HG03108 (cell line): ENCODE data around the gene FLAD1.

Source experiments
- ATAC-seq: cut with Tn5 transposase; IDR thresholded peaks from one replicate; pipeline ENCODE4 v1.9.1; 2021; ENCODE audit warnings: moderate library complexity; ENCODE audit not compliant: unreplicated experiment

The FLAD1 gene

DNA sequence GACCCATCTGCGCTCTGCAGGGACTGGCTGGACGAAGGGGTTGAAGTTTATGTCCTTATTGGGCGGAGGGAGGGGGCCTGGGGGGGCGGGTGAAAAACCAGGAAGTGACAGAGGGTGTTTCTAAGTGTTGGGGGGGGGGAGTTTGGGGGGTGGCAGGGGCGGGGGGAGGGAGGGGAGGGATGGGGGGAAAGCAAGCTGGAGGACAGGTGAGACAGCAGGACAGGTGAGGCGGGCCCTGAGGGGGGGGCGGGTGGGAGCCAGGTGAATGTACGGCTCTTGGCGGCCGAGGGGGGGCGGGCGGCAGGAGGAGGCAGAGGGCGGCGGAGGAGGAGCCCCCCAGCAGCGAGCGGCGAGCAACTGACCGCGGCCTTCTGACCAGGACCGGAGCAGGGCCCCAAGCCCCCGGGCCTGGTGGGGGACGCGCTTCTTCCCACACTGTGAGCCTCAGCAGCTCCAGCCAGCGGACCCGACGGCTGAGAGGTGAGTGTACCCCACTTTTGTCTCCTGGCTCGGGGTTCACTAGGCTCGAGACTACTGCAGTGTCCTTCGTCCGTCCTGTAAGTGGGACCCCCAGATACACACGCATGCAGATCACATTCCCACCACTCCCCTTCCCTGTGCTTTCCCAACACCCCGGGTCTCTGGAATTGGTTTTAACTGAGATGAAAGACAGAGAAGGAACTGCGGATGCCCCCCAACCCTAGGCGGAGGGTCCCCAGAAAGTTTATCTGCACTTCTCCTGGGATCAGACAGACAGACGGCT is 19.5 kb downstream of the FLAD1 start, which contains the start of gene ZBTB7B:
Gene ZBTB7B (plus strand): TSS at position 339 of the 763 bp plus-strand sequence. CDS start 11,859 bp downstream, outside the sequence.
- no peak for ATAC-seq

DNA sequence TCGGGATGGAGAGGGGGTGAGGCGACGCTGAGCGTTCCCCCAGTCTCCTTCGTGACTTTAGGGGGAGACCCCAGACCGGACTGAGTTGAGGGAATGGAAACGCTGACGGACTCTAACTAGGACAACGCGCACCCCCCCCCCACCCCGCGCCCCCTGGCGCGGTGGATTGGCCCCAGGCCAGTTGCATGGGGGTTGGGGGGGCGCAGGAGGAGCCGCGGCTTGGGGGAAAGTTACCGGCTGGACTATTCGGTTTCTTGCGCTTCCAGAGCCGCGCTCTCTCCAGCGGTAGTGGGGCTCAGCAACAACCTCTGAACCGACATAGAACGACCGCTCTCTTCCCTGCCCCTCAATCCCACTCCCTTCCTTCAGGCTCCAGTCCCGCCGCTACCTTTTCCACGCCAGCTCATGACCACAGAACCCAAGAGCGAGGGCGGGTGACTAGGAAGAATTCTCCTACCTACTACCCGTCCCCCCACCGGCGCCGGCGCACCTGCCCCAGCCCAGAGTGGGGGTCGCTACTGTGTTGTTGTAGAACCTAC is 20.2 kb downstream of the FLAD1 start:
- no peak for ATAC-seq

DNA sequence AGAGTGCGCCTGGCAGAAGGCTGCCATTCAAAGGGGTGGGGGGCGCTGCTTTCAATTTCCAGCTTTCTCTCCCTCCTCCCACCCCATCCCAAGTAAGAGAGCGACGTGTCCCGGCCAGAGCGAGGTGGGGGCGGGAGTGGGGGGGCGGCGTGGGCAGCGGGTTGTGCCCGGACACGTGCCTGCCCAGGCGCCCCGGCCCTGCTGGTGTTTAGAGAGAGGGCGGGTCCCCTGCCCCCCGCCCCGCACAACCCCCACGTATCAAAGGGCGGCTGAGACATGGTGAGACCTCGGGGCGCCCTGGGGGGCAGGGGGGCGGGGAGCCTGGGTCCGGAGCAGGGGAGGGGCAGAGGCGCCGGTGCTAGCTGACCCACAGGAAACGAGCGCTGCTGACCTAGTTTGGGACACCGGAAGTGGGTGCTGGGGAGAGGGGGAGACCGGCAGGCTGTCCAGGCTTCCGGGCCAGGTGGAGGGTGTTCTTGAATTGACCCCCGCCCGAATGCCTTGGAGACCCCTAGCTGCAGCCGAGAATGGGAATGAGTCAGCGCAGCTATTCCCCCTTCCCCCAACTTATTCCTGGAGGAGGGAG is 20.7 kb downstream of the FLAD1 start:
- no peak for ATAC-seq

DNA sequence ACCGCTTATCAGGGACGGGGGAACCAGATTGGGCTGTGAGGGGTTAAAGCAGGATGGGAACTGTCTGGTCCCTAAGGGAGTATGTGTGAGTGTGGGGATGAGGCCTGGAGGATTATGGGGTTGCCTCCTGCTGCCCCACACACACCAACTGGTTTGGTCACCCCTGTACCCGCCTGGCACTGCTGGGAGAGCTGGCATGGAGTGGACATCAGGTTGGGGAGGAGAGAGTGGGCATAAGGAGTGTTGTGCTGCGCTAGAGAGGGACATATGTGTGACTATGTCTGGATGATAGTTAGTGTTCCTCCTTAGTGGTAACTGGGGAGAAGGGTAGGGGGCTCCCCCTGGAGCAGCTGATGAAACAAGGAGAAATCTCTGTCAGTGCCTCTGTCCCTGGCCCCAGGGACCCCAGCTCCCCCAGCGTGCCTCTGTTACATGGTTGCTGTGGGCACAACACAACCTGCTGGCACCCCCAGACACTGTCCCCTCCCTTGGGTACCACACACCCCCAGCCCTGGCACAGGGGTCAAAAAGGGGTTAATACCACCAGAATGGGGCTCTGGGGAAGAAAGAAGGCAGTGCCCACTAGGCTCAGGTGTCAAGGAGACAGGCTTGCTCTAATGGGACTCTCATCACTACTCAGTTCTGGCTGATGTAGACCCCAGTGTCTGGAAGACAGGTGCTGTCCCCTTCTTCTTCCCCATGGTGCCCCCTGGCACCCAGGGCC is 21.4 kb downstream of the FLAD1 start:
- ATAC-seq, result no peak

DNA sequence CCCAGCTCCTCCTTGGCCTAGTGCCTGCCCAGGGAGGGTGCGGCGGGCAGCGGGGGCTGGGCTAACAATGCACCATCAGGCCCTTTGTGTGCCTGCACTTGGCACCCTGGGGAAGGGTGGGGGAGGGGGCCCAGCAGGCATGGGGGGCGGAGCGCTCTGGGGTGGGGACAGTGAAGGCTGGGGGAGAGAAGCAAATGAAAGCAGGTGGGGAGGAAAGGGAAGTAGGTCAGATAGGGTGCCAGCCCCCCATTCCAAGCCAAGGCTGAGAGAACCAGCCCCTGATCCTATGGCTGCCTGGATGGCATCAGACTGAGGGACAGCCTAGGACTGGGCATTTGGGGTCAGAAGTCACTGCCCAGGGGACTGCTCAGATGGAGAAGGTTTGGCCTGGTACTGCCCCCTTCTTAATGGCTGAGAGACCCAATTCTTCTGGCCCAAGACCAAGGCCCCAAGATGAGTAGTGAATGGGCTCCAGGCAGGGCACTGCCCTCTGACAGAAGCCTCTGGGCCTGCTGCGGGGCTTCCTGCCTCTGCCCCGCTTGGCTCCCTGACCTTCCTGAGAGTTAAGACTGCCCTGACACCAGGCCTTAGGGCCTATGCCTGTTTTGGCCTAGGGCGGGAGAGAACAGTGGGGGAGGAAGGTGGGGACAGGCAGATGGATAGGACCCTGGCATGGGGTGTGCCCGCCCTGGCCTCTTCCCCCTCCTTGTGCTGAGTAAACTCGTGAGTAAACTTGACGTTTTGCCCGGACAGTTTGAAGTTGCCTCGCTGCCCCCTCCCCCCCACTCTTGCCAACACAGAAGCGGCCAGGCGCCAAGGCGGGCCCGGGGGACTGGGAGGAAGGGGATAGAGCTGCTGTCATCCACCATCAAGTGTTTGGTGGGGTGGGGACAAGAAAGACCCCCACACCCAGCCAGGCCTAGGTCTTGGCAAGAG is 22.2 kb downstream of the FLAD1 start:
- no peak for ATAC-seq

DNA sequence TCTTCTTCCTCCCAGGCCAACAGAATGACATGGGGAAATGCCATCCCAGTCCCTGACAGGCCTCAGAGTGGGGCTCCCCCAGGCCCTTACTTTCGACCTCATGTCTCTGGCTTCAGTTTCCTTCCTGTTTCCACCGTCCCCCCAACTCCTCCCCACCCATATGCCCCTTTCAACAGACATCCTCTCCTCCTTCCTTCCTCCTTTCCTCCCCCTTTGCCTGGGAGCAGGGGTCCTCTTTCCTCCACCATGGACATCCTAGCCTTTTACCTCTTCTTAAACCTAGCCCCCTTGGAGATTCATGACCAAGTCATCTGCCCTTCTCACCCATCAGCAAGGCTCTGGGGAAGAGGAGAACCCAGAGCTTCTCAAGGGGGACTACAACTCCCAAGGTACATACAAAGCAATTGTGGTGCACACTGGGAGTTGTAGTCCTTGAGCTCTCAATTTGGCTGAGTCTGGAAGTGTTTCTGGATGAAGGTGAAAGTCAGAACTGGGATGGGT is 23.5 kb downstream of the FLAD1 start:
- ATAC-seq, result no peak

DNA sequence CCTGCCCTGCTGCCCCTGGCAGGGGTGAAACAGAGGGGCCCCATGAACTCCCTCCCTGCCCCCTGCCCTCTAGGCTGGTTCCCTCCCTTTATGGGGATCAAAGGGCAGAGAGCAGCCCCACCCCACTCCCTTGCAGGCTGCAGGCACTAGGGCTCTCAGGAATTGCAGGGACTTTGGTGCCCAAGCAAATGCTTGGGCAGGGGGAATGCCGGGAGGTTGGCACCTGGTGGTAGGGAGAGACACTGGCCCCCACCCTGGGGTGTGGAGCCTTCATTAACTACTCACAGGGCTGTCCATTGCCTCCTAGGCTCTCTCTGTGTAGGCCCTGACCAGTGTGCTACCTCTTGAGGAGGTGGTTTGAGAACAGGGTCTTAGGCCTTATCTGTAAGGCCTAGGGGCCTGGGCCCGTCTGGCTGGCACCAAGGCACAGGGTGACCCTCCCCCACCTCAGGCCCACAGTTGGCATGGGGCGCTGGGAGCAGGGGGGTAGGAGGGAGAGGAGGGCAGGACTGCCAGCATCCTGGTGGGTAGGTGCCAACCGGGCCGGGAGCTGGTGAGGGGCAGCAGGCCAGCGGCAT is 24.2 kb downstream of the FLAD1 start:
- ATAC-seq, result no peak

DNA sequence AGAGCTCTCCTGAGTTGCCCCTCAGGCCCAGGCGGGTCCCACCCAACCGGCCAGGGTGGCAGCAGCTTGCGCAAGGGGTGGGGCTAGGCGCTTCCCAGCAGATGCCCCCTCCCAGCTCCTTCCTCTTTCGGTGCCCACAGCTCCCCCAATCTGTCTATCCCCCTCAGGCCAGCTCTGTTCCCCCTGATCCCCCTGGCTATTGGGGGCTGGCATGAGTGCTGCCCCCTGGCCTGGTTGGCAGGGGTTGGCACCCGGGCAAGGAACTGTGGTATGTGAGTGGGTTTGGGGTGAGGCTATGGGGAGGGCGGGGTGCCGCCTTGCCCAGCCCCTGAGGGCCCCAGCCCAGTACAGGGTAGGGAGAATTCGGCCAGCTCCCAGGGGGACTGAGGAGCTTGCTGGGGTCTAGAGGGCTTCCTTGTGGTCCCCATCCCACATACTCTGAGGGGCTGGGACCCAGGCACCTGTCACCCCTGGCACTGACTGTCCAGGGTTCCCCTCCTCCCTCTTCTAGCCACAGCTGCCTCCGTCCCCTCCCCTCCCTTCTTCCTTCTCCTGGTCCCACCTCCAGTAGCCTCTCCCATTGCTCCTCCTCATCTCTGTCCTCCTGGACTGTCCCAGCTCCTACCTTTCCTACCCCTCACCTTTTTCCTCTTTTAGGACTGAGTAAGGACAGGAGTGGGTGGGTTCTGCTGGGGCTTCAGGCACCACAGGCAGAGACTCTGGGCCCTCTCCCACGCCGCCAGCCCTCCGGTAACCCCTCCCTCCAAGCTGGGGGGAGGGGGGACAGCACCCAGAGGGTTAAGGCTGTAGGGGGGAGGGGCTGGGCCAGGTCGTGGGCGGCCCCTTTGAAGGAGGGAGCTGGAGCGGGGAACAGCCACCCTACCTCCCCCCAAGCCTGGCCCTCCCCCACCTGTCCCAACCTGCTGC is 25.1 kb downstream of the FLAD1 start:
- no peak for ATAC-seq

DNA sequence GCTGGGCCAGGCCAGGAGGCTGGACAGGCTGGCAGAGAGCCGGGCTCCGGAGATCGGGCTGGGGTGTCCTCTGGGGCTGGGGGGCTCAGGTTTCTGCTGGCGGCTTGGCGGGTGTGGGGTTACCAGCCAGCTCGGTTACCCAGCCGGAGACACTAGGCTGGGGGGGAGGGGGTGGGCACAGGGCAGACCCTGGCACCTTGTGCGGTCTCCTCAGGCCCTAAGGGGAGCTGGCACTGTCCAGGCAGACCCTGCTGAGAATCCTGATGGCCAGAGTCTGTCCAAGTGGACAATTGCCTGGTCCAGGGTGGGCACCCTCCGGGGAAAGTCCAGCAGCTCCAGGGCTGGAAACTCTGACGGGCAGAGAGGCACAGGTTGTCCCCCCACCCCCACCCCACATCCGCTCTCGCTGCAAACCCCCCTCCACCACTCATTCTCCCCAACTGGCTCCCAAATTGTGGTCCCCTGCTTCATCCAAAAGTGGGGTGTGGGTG is 26.1 kb downstream of the FLAD1 start:
- no peak for ATAC-seq

DNA sequence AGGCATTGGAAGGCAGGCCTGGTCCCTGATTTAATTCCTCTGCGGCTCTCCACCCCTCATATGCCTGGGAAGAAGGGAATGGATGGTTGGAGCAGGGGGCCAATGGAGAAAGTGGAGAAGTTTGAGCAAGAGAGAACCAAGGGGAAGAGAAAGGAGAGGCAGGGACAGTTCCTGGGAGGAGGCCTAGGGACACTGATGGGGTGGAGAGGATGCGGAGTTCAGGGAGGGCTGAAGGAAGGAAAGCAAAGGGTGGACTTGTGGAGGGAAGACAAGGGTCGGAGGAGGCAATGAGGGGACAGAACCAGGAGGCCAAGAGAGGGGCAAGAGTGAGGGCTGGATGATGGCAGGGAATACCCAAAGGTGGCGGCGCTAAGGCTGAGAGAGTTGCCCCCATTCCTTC is 26.6 kb downstream of the FLAD1 start:
- no peak for ATAC-seq

DNA sequence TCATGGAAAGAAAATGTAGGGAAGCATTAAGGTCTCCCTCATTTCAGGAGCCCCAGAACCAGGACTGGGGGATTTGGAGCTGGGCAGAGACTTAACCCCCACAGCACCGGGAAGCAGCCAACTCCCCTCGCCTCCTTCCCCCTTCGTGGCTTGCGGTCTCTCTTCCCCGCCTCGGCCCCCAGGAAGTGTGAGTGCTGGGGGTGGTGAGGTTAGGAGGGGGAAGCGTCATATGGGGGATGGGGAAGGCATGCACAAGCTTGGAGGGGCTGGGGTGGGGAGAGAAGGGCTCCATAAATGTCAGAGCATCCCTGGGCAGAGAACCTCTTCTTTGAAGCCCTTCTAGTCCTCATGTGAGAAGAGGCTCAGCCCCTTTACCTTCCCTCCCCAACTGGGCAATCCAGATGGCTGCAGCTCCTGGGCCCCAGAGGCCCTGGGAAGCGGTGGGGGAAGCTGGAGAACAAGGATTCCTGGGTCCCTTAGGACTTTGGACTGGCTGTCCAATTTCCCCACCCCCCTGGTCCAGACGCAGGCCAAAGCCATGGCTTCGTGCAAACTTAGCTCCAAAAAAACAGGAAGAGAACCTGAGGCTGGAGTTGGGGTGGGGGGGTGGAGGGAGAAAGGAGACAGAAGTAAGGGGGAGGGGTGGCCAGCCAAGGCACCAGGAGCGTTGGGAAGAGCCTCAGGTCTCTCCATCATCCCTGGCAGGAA is 27.2 kb downstream of the FLAD1 start:
- no peak for ATAC-seq

DNA sequence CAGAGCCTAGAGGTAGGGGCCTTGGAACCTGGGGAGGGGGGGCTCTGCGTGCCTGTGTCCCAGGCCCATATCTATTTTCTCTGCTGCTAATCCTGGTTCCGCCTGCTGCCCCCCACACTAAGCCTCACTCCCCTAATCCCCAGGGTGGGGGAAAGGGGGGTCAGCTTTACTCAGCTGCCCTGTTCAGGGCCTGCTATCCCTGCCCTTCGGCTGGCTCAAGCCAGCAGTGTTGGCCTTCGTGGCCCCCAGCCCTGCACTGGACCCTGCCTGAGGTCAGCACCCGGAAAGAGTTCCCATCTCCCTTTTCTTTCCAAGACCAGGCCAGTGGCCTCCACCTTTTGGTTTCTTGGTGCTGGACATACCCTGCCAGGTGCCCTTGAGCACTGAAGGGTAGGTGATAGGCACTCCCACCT is 27.9 kb downstream of the FLAD1 start:
- ATAC-seq, result no peak

DNA sequence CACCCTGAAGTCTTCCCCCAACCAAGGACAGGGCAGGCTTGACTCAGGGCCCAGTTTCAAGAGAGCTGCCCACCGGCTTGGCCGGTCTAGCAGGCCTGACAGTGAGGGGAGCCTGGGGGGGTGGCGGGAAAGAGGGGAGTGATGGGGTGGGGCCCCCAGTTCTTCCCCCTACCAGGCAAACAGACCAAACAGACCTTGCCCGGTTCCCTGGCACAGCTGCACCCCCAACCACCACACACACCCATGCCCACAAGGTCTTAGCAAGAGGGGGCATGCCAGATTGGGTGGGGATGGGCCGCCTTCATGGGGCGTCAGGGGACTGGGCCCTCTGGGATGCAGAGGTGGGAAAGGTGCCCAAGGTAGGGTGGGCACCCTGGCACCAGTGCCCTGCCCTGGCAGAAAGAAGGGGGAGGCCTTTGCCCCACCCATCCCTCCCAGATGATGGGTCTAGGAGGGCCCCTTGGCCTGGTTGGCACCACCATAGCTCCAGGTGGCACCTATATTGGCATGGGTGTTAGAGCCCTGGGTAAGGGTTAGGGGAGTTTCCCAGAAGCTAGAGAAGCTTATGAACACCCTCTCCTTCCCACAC is 28.4 kb downstream of the FLAD1 start:
- ATAC-seq, result no peak

DNA sequence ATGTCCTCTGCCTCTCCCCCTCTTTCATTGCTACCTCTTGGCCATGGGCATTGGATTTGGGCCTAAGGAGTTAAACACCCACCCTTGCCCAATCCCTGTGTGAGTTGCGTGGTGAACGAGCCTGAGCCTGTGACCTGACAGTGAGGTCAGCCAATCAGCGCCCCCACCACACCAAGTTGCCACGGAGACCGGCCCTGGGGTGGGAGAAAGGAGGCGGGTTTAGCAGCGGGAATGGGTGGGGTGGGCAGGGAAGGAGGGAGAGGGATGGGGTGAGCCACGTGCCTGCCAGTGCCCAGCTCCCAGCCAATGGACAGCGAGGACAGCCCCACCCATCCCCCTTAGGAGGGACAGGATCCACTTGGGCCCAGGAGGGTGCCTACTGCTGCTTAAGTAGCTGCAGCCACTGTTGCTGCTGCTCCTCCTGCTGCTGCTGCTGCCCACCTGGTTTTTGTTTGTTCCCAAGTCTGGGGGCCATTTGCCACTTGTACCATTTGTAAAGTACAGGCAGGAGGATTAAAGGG is 28.9 kb downstream of the FLAD1 start:
- no peak for ATAC-seq

DNA sequence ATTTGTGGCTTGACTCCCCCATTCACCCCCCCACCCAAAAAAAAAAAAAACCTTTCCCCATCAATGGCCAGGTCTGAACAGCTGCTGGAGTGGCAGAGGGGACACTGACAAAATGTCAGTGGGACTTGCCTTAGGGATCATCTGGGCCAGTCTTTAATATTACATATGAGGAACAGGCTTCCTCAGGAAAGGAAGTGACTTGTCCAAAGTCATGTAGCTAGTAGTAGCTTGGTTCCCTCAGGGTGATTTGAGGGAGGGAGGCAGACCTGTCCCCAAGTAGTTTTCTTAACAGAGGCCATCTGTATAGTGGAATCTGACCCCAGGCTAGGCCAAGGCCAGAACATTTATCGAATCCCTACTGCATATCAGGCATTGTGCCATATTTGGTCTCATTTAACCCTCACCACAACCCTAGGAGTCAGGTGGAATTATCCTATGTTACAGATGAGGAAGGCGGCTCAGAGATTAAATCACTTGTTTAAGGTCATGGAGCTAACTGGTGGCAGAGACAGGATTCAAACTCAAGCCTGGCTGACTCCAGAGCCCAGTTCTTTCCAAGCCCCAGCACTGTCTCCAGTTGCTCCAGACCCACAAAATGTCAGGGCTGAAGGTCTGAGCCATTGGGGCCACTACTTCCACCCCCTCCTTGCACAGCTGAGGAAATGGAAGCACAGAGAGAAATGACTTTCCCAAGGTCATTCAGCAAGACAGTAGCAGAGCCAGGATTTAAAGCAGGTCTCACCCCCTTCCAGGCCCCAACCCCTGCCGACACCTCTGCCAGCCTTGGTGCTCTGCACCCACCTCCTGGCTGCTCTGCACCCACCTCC is 29.8 kb downstream of the FLAD1 start:
- no peak for ATAC-seq

DNA sequence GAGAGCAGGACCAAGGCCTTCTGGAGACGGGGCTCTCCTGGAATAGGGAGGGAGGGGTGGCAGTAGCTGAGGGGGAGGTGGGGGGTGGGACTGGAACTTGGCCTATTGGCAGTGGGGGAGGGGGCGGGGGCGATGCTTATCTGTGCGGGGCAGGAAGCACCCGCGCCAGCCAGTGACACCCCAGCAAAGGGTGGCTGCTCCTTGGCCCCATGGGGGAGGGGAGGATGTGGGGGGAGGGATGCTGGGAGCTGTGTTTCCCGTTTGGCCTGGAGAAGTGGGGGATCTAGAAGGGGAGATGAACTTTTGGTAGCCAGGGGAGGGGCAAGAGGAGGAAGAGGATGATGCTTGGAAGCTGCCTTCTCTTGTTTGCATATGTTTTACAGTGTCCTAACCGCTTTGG is 30.5 kb downstream of the FLAD1 start:
- no peak for ATAC-seq
